Neural progenitor cell (in vitro differentiated cells): ENCODE data around the gene GRIK2. TPM values are rescaled to one million over a fixed set of nuclear protein-coding genes. Genes with fewer than 3 reads are reported as not detected.

ENCODE experiments used
- DNase-seq: peaks from one replicate; pipeline ENCODE4 v3.0.0-alpha.2; 2016; ENCODE audit warnings: low spot score
- H2AFZ ChIP-seq: fragments of 200-600 bp; sonication (generic); replicated peaks from 2 replicates; pipeline ENCODE4 v1.6.1; 2016; ENCODE audit warnings: antibody characterized with exemption
- H3F3A ChIP-seq: fragments of 200-600 bp; sonication (generic); 2 replicates; pipeline ENCODE4 v1.6.1; 2016; ENCODE audit warnings: antibody characterized with exemption, low read depth
- H3K27ac ChIP-seq: fragments of 200-600 bp; sonication (generic); 2 replicates; pipeline ENCODE4 v1.5.1; 2016; ENCODE audit warnings: mild to moderate bottlenecking
- H3K27me3 ChIP-seq: fragments of 200-600 bp; sonication (generic); 2 replicates; pipeline ENCODE4 v1.6.1; 2016; ENCODE audit warnings: mild to moderate bottlenecking, moderate library complexity
- H3K36me3 ChIP-seq: fragments of 200-600 bp; sonication (generic); 2 replicates; pipeline ENCODE4 v1.5.1; 2016
- H3K4me1 ChIP-seq: fragments of 200-600 bp; sonication (generic); 2 replicates; pipeline ENCODE4 v1.6.1; 2016; ENCODE audit warnings: mixed run types
- H3K4me2 ChIP-seq: fragments of 200-600 bp; sonication (generic); 2 replicates; pipeline ENCODE4 v1.6.1; 2016
- H3K4me3 ChIP-seq: fragments of 200-600 bp; sonication (generic); 2 replicates; pipeline ENCODE4 v1.5.1; 2016
- H3K79me2 ChIP-seq: fragments of 200-600 bp; sonication (generic); 2 replicates; pipeline ENCODE4 v1.6.1; 2016; ENCODE audit warnings: low read depth
- H3K9ac ChIP-seq: fragments of 200-600 bp; sonication (generic); 2 replicates; pipeline ENCODE4 v1.6.1; 2016
- H3K9me3 ChIP-seq: fragments of 200-600 bp; sonication (generic); 2 replicates; pipeline ENCODE4 v1.5.1; 2016; ENCODE audit warnings: low read depth
- H4K20me1 ChIP-seq: fragments of 200-600 bp; sonication (generic); 2 replicates; pipeline ENCODE4 v1.6.1; 2016; ENCODE audit warnings: low read depth
- H3K27ac Mint-ChIP-seq: 3 replicates; pipeline ENCODE4 v1.8.0; 2021; ENCODE audit warnings: mixed read lengths
- H3K27me3 Mint-ChIP-seq: 2 replicates; pipeline ENCODE4 v1.8.0; 2022; ENCODE audit warnings: low read depth, mild to moderate bottlenecking, inconsistent platforms, moderate library complexity, mixed read lengths; ENCODE audit not compliant: insufficient read depth
- H3K36me3 Mint-ChIP-seq: 3 replicates; pipeline ENCODE4 v1.8.0; 2021; ENCODE audit warnings: mixed read lengths
- H3K4me1 Mint-ChIP-seq: 3 replicates; pipeline ENCODE4 v1.8.0; 2021; ENCODE audit warnings: mixed read lengths
- H3K4me3 Mint-ChIP-seq: 3 replicates; pipeline ENCODE4 v1.8.0; 2021; ENCODE audit warnings: mild to moderate bottlenecking, moderate library complexity, mixed read lengths
- H3K9me3 Mint-ChIP-seq: 3 replicates; pipeline ENCODE4 v1.8.0; 2020; ENCODE audit warnings: mixed read lengths
- EZH2 ChIP-seq: fragments of 200-600 bp; sonication (generic); IDR thresholded peaks from 2 replicates; pipeline ENCODE4 v1.6.1; 2017; ENCODE audit warnings: antibody characterized with exemption, mild to moderate bottlenecking, moderate library complexity
- EZH2phosphoT487 ChIP-seq: fragments of 200-600 bp; sonication (generic); IDR thresholded peaks from 2 replicates; pipeline ENCODE4 v1.6.1; 2017; ENCODE audit warnings: antibody characterized with exemption
- total RNA-seq: library from RNA; depleted of rRNA; stranded (reverse); fragments of >200 nt; gene quantifications from 2 replicates; pipeline ENCODE4 v1.2.3, GENCODE V29; 2015; ENCODE audit warnings: low replicate concordance
- TF ChIP-seq, protein P1 (sequence below): fragments of 200-600 bp; sonication (generic); IDR thresholded peaks from 2 replicates; pipeline ENCODE4 v1.5.1; 2017; ENCODE audit warnings: antibody characterized with exemption, mild to moderate bottlenecking

GRIK2 gene
- total RNA-seq, 1 donor from 2014 or later, result 0.88 TPM

DNA sequence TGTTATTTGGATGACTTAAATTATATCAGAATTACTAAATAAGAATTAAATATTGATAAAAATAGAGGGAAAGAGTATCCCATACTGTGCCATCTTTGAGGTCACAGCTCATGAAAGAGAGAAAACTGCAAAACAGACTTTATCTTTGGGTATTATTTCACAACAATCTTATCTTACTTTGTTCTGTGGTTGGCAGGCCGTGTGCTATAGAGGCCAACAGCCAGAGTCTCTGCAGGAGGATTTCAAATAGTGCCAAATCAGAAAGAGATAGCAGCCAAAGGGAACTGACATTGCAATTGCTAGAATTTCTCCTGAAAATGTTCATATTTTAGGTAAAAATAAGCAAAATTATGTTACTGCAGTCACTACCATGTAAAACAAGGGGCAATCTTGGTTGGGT is 354.2 kb downstream of the GRIK2 start:
- H3K9ac ChIP-seq, result no peak overlapping the region
- H3K27ac ChIP-seq, result no peak overlapping the region
- DNase-seq, result no peak
- no peaks in the 10 kb centered on the region for H3F3A ChIP-seq
- H3K4me1 Mint-ChIP-seq, result no peaks in the 10 kb centered on the region
- no peaks in the 10 kb centered on the region for H3K9me3 Mint-ChIP-seq
- H3K79me2 ChIP-seq, result no peaks in the 10 kb centered on the region
- H3K4me1 ChIP-seq, result peaks cover 3% of the 10 kb centered on the region
- H4K20me1 ChIP-seq, result no peaks in the 10 kb centered on the region
- H3K27me3 ChIP-seq, result no peaks in the 10 kb centered on the region
- H3K4me2 ChIP-seq, result no peak overlapping the region
- H2AFZ ChIP-seq, result no peak overlapping the region
- TF ChIP-seq EZH2phosphoT487 (no peak), EZH2 (no peak)
- TF ChIP-seq, protein P1, sequence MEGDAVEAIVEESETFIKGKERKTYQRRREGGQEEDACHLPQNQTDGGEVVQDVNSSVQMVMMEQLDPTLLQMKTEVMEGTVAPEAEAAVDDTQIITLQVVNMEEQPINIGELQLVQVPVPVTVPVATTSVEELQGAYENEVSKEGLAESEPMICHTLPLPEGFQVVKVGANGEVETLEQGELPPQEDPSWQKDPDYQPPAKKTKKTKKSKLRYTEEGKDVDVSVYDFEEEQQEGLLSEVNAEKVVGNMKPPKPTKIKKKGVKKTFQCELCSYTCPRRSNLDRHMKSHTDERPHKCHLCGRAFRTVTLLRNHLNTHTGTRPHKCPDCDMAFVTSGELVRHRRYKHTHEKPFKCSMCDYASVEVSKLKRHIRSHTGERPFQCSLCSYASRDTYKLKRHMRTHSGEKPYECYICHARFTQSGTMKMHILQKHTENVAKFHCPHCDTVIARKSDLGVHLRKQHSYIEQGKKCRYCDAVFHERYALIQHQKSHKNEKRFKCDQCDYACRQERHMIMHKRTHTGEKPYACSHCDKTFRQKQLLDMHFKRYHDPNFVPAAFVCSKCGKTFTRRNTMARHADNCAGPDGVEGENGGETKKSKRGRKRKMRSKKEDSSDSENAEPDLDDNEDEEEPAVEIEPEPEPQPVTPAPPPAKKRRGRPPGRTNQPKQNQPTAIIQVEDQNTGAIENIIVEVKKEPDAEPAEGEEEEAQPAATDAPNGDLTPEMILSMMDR, result no peak
- no peak overlapping the region for H3K27ac Mint-ChIP-seq
- no peak overlapping the region for H3K4me3 Mint-ChIP-seq
- no peaks in the 10 kb centered on the region for H3K27me3 Mint-ChIP-seq
- H3K9me3 ChIP-seq, result no peaks in the 10 kb centered on the region
- no peaks in the 10 kb centered on the region for H3K36me3 ChIP-seq
- no peak overlapping the region for H3K4me3 ChIP-seq
- H3K36me3 Mint-ChIP-seq, result no peaks in the 10 kb centered on the region

DNA sequence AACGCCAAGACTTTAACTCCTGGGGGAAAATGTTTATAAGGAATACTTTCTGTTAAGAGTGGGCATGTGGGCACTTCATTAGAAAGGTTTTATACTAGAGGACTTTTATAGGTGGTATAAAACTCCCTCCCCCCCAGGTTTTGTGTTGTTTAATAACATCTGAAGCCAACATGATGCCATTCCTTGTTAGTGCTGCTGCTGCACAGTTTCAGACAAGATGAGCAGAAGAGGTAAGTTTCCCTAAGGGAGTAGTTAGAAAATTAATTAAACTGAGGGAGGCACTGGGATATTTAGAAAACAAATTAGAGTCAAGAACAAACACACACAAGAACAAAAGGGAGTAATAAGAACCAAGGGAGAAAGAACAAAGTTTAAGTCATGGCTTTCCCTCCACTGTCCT is 362.4 kb downstream of the GRIK2 start:
- Histone ChIP-seq H3K36me3 (no peaks in the 10 kb centered on the region), H3K9ac (no peak overlapping the region), H2AFZ (no peak overlapping the region), H3K4me1 (no peaks in the 10 kb centered on the region), H3K27me3 (no peaks in the 10 kb centered on the region), H3K9me3 (no peaks in the 10 kb centered on the region), H3K27ac (no peak overlapping the region), H3K4me3 (no peak overlapping the region), H3K4me2 (no peak overlapping the region), H3K79me2 (no peaks in the 10 kb centered on the region), H3F3A (peaks cover 3% of the 10 kb centered on the region), H4K20me1 (no peaks in the 10 kb centered on the region)
- Mint-ChIP-seq H3K4me1 (peaks cover 4% of the 10 kb centered on the region), H3K27ac (no peak overlapping the region), H3K27me3 (no peaks in the 10 kb centered on the region), H3K9me3 (no peaks in the 10 kb centered on the region), H3K4me3 (no peak overlapping the region), H3K36me3 (no peaks in the 10 kb centered on the region)
- TF ChIP-seq EZH2phosphoT487 (no peak), EZH2 (no peak)
- TF ChIP-seq, protein P1, result no peak
- DNase-seq, result no peak

DNA sequence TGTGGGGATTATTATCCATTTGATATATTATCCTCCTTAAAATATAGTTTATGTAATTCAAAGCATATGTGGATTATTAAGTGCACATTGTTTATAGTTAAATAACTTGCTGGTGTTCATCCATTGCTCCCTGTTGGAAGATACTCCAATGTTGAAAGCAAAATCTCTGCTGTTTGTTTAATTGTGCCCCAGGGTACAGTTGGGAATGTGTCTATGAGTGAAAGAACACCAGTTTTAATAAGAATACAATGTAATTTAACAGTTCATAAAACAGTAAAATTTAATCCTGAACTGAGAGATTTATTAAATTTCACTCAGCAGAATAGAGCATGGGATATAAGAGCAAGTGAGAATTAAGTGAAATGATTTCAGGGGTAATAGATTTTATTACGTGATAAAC is 364.9 kb downstream of the GRIK2 start:
- Histone ChIP-seq H3K4me2 (no peak overlapping the region), H3K9ac (no peak overlapping the region), H3K4me1 (no peaks in the 10 kb centered on the region), H3F3A (peaks cover 4% of the 10 kb centered on the region), H2AFZ (no peak overlapping the region), H3K36me3 (no peaks in the 10 kb centered on the region), H3K79me2 (no peaks in the 10 kb centered on the region), H3K27me3 (no peaks in the 10 kb centered on the region), H3K9me3 (no peaks in the 10 kb centered on the region), H3K4me3 (no peak overlapping the region), H3K27ac (no peak overlapping the region), H4K20me1 (no peaks in the 10 kb centered on the region)
- no peak overlapping the region for H3K27ac Mint-ChIP-seq
- no peaks in the 10 kb centered on the region for H3K36me3 Mint-ChIP-seq
- H3K4me3 Mint-ChIP-seq, result no peak overlapping the region
- peaks cover 11% of the 10 kb centered on the region for H3K4me1 Mint-ChIP-seq
- no peak for DNase-seq
- H3K9me3 Mint-ChIP-seq, result no peaks in the 10 kb centered on the region
- TF ChIP-seq, protein P1, result no peak
- TF ChIP-seq EZH2phosphoT487, result no peak
- no peak for TF ChIP-seq EZH2
- H3K27me3 Mint-ChIP-seq, result no peaks in the 10 kb centered on the region
